Osteocyte (in vitro differentiated cells): Measurements from ENCODE around the gene CBL. TPM values are rescaled to one million over a fixed set of nuclear protein-coding genes. Genes with fewer than 3 reads are reported as not detected.

ENCODE experiments used
- DNase-seq: peaks from one replicate; pipeline ENCODE4 v3.0.0; 2021; ENCODE audit warnings: mixed read lengths; ENCODE audit not compliant: unreplicated experiment; ENCODE audit errors: extremely low spot score
- H3K27ac Mint-ChIP-seq: one replicate; pipeline ENCODE4 v1.8.0; 2021; ENCODE audit warnings: mild to moderate bottlenecking, mixed read lengths; ENCODE audit not compliant: unreplicated experiment
- H3K27me3 Mint-ChIP-seq: one replicate; pipeline ENCODE4 v1.8.0; 2021; ENCODE audit warnings: mixed read lengths; ENCODE audit not compliant: unreplicated experiment
- H3K36me3 Mint-ChIP-seq: one replicate; pipeline ENCODE4 v1.8.0; 2021; ENCODE audit warnings: mixed read lengths; ENCODE audit not compliant: unreplicated experiment
- H3K4me1 Mint-ChIP-seq: one replicate; pipeline ENCODE4 v1.8.0; 2021; ENCODE audit warnings: mixed read lengths; ENCODE audit not compliant: unreplicated experiment
- H3K4me3 Mint-ChIP-seq: one replicate; pipeline ENCODE4 v1.8.0; 2021; ENCODE audit warnings: mild to moderate bottlenecking, moderate library complexity, mixed read lengths; ENCODE audit not compliant: unreplicated experiment
- H3K9me3 Mint-ChIP-seq: one replicate; pipeline ENCODE4 v1.8.0; 2021; ENCODE audit warnings: mixed read lengths; ENCODE audit not compliant: unreplicated experiment
- CTCF ChIP-seq: fragments of 200-600 bp; sonication (generic); IDR thresholded peaks from 2 replicates; pipeline ENCODE4 v1.5.0; 2021; ENCODE audit warnings: antibody characterized with exemption, mild to moderate bottlenecking, moderate library complexity
- total RNA-seq: library from RNA; stranded (reverse); gene quantifications from 2 replicates; pipeline ENCODE4 v1.2.1, GENCODE V29; 2021

Gene CBL
- total RNA-seq, 1 donor from 2014 or later: 20.8 TPM

GRCh38 chr11:119345685-119346084 is 139.5 kb downstream of the CBL start:
- Mint-ChIP-seq H3K27ac (no peak overlapping the region), H3K4me1 (peaks cover 4% of the 10 kb centered on the region), H3K4me3 (no peak overlapping the region), H3K27me3 (peaks cover 28% of the 10 kb centered on the region), H3K9me3 (no peaks in the 10 kb centered on the region), H3K36me3 (no peaks in the 10 kb centered on the region)
- no peak for DNase-seq
- TF ChIP-seq CTCF: no peak

DNA sequence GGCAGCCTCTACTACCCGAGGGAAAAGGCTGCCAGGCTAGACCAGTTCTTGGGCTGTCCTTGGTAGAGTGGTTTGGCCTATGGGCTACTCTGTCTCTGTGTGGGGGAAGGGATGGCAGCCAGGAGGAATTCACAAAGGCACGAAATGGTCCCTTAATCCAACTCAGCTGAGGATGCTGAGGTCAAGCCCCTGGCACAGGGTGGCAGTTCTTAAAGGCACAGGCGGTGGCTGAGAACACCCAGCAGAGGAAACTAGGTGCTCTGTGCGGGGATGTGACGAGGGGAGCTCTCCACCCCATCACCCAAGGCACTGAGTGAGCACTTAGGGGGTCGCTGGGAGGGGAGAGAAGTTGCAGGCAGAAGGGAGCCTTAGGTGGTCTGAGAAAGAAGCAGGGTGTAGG is 140.5 kb downstream of the CBL start, which contains the start of gene MFRP:
MFRP (minus strand) TSS at position 101 of the 400 bp plus-strand sequence. CDS start 192 bp downstream, outside the sequence.
- Mint-ChIP-seq H3K9me3 (no peaks in the 10 kb centered on the region), H3K36me3 (no peaks in the 10 kb centered on the region), H3K27me3 (peaks cover 31% of the 10 kb centered on the region), H3K4me1 (no peaks in the 10 kb centered on the region), H3K27ac (no peak within 1 kb of the TSS), H3K4me3 (no peak within 1 kb of the TSS)
- no peak for DNase-seq
- no peak for TF ChIP-seq CTCF

DNA sequence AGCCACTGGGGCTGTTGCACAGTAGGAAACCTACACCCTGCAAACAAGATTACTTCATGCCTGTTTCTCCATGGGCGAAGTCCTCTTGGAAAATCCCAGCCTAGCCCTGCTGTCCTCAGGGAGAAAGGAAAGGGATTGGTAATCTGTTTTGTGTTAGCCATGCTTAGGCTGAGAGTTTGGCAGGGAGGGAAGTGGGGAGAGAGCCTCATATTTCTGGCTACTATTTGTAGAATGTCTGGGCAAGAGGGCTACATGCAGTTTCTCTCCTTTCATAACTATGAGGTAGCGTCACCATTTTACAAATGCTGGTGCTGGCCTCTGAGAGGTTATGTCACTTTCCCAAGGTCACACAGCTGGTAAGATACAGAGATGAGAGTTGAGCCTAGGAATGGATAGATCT is 141.1 kb downstream of the CBL start:
- Mint-ChIP-seq H3K9me3 (no peaks in the 10 kb centered on the region), H3K27ac (no peak overlapping the region), H3K36me3 (no peaks in the 10 kb centered on the region), H3K4me3 (no peak overlapping the region), H3K4me1 (no peaks in the 10 kb centered on the region), H3K27me3 (peaks cover 37% of the 10 kb centered on the region)
- no peak for TF ChIP-seq CTCF
- DNase-seq: no peak

DNA sequence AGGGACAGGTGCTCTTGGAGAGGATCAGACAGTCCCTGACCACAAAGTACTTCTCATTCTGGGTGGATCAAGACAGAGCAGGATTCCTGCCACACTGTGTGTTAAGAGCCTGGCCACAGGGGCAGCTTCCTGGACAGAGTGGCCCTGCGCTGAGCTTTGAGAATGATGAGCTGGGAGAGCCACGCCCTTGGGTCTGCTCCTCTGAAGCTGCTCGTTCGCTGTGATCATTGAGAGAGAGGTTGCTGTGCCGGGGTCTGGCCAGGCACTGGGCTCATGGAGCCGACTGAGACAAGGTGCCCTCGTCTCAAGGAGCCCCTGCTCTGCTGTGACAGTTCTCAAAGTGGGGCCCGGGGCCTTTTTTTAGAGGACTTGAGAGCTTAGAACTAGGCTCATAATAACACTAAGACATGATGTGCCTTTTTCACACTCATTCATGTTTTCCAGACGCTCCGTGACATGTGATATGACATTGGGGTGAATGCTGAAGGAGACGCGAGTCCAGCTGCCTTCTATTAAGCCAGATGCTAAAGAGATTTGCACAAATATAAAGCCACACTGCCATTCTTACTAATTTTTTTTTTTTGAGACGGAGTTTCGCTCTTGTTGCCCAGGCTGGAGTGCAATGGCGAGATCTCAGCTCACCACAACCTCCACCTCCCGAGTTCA is 141.9 kb downstream of the CBL start:
- no peak for DNase-seq
- Mint-ChIP-seq H3K9me3 (no peaks in the 10 kb centered on the region), H3K36me3 (no peaks in the 10 kb centered on the region), H3K4me1 (no peaks in the 10 kb centered on the region), H3K27ac (no peak overlapping the region), H3K27me3 (peaks cover 41% of the 10 kb centered on the region), H3K4me3 (no peak overlapping the region)
- no peak for TF ChIP-seq CTCF

DNA sequence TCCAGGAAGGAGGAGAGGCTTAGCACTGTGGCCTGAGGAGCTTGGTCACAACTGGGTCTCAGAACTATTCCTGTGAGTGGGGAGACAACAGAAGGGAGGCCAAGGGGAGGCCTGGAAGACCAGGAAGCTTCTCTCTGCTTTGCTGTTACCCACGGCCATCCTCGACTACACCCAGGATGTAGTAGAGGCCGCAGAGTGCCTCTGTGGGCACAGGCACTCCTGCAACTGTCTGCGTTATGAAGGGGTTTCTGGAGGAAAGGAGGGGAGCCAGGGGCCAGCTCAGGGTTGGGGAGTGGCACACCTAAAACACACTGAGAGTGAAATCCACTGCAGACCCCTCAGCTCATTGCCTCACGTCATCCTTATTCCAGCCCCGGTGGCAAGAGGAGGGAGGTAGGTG is 144.2 kb downstream of the CBL start:
- Mint-ChIP-seq H3K4me3 (no peak overlapping the region), H3K9me3 (no peaks in the 10 kb centered on the region), H3K27me3 (peaks cover 44% of the 10 kb centered on the region), H3K27ac (no peak overlapping the region), H3K36me3 (no peaks in the 10 kb centered on the region), H3K4me1 (no peaks in the 10 kb centered on the region)
- no peak for DNase-seq
- TF ChIP-seq CTCF: no peak
